KMS-11 (cell line): ENCODE results near the gene MN1.

ENCODE experiments used
- H2AFZ ChIP-seq: fragments of 200-600 bp; sonication (generic); 2 replicates; pipeline ENCODE4 v1.6.1; 2016; ENCODE audit warnings: antibody characterized with exemption, mixed run types, low read depth
- H3K27ac ChIP-seq: fragments of 200-600 bp; sonication (generic); 2 replicates; pipeline ENCODE4 v1.6.1; 2016; ENCODE audit warnings: mild to moderate bottlenecking, mixed run types
- H3K27me3 ChIP-seq: fragments of 200-600 bp; sonication (generic); 2 replicates; pipeline ENCODE4 v1.6.1; 2017; ENCODE audit warnings: mild to moderate bottlenecking, low read depth, mixed run types, moderate library complexity; ENCODE audit not compliant: insufficient read depth
- H3K36me3 ChIP-seq: fragments of 200-600 bp; sonication (generic); 2 replicates; pipeline ENCODE4 v1.6.1; 2017; ENCODE audit warnings: mild to moderate bottlenecking, mixed run types; ENCODE audit not compliant: insufficient read depth
- H3K4me1 ChIP-seq: fragments of 200-600 bp; sonication (generic); 2 replicates; pipeline ENCODE4 v1.6.1; 2016; ENCODE audit warnings: mild to moderate bottlenecking, low read depth, mixed run types; ENCODE audit not compliant: poor library complexity, severe bottlenecking
- H3K4me2 ChIP-seq: fragments of 200-600 bp; sonication (generic); 2 replicates; pipeline ENCODE4 v1.7.0; 2016; ENCODE audit warnings: mild to moderate bottlenecking, mixed run types
- H3K4me3 ChIP-seq: fragments of 200-600 bp; sonication (generic); IDR thresholded peaks from 2 replicates; pipeline ENCODE4 v1.6.1; 2017; ENCODE audit warnings: low read depth, low read length, mixed read lengths; ENCODE audit not compliant: insufficient read depth
- H3K79me2 ChIP-seq: fragments of 200-600 bp; sonication (generic); 2 replicates; pipeline ENCODE4 v1.6.1; 2016; ENCODE audit warnings: low read depth, mixed run types; ENCODE audit not compliant: insufficient read depth
- H3K9ac ChIP-seq: fragments of 200-600 bp; sonication (generic); 2 replicates; pipeline ENCODE4 v1.6.1; 2016; ENCODE audit warnings: mild to moderate bottlenecking, mixed run types
- H4K20me1 ChIP-seq: fragments of 200-600 bp; sonication (generic); 2 replicates; pipeline ENCODE4 v1.6.1; 2016; ENCODE audit warnings: mild to moderate bottlenecking, mixed run types; ENCODE audit not compliant: insufficient read depth
- TF ChIP-seq, protein P1 (sequence below): fragments of 200-600 bp; sonication (generic); conservative IDR thresholded peaks from 2 replicates; pipeline ENCODE4 v1.6.1; 2017; ENCODE audit warnings: low read depth, mild to moderate bottlenecking, antibody characterized with exemption, low read length, moderate library complexity, mixed read lengths

MN1 gene

GRCh38 chr22:27778294-27779090 lies 23.1 kb downstream of the MN1 start:
- no peaks in the 10 kb centered on the region for H4K20me1 ChIP-seq
- no peak overlapping the region for H3K4me3 ChIP-seq
- H3K36me3 ChIP-seq, result no peaks in the 10 kb centered on the region
- H3K27ac ChIP-seq, result no peak overlapping the region
- H3K4me1 ChIP-seq, result no peaks in the 10 kb centered on the region
- H3K79me2 ChIP-seq, result no peaks in the 10 kb centered on the region
- H3K9ac ChIP-seq, result no peak overlapping the region
- no peak overlapping the region for H2AFZ ChIP-seq
- TF ChIP-seq, protein P1, sequence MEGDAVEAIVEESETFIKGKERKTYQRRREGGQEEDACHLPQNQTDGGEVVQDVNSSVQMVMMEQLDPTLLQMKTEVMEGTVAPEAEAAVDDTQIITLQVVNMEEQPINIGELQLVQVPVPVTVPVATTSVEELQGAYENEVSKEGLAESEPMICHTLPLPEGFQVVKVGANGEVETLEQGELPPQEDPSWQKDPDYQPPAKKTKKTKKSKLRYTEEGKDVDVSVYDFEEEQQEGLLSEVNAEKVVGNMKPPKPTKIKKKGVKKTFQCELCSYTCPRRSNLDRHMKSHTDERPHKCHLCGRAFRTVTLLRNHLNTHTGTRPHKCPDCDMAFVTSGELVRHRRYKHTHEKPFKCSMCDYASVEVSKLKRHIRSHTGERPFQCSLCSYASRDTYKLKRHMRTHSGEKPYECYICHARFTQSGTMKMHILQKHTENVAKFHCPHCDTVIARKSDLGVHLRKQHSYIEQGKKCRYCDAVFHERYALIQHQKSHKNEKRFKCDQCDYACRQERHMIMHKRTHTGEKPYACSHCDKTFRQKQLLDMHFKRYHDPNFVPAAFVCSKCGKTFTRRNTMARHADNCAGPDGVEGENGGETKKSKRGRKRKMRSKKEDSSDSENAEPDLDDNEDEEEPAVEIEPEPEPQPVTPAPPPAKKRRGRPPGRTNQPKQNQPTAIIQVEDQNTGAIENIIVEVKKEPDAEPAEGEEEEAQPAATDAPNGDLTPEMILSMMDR, result no peak
- H3K4me2 ChIP-seq, result no peak overlapping the region
- peaks cover 2% of the 10 kb centered on the region; the same call in 1 of the 2 replicates for H3K27me3 ChIP-seq

DNA sequence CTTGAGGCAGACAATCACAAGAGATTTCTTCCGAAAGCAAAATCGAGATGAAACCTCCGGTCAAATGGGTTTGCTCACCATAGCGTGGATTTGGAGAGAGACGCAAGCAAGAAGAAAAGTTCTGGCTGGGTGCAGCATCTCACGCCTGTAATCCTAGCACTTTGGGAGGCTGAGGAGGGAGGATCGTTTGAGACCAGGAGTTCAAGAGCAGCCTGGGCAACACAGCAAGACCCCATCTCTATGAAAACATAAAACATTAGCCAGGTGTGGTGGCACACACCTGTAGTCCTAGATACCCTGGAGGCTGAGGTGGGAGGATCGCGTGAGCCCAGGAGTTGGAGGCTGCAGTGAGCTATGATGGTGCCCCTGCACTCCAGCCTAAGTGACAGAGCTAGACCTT lies 24.4 kb downstream of the MN1 start:
- no peak overlapping the region for H3K4me2 ChIP-seq
- H3K4me3 ChIP-seq, result no peak overlapping the region
- H3K79me2 ChIP-seq, result no peaks in the 10 kb centered on the region
- H2AFZ ChIP-seq, result no peak overlapping the region
- no peak overlapping the region for H3K9ac ChIP-seq
- H4K20me1 ChIP-seq, result no peaks in the 10 kb centered on the region
- H3K4me1 ChIP-seq, result no peaks in the 10 kb centered on the region
- TF ChIP-seq, protein P1, result no peak
- peaks cover 2% of the 10 kb centered on the region; the same call in 1 of the 2 replicates for H3K27me3 ChIP-seq
- H3K27ac ChIP-seq, result no peak overlapping the region
- no peaks in the 10 kb centered on the region for H3K36me3 ChIP-seq

- no peak overlapping the region for H3K27ac ChIP-seq
- H3K79me2 ChIP-seq, result no peaks in the 10 kb centered on the region
- no peak overlapping the region for H3K4me2 ChIP-seq
Measured at GRCh38 chr22:27776650-27776958, 25.0 kb downstream of the MN1 start.

DNA sequence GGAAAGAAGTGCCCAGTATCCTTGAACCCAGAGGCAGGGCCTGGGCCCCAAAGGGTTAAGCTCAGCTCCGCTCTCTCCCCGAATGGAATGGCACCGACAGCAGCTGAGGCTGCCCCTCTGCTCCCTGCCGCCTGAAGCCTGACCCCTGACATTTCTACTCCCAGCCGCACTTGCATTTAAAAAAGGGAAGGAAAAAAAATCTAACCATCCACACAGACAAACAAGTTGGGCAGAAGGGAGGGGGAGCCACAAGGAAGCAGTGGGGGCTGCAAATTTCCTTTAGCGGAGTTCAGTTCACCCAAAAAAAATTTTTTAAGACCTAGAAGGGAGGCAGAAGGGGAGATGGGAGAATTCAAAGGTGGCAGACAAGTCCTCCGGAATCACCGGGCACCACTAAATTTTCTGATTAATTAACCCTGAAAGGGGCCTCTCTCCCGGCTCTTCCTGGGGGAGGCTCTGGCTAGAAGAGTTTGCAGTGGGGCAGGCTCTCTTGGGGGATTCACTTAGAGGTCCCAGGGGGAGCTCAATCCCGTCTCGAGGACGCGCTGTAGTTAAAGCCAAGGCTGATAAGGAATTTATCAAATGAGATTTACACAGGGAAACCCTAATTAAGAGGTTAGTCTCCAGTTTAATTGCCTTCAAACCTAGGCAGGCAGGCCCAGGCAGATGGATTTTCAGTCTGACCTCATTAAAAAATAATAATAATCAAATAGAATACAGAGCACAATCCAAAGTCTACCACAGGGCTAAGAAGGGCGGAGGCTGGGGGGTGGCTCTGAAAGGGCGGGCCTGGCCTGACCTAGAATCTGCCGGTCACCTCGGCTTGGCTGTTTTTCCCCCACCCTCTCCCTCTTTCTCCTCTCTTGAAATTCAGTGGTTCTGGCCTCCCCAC lies 25.6 kb downstream of the MN1 start:
- Histone ChIP-seq H3K4me1 (no peaks in the 10 kb centered on the region), H3K27ac (no peak overlapping the region), H3K4me3 (no peak overlapping the region), H2AFZ (no peak overlapping the region), H3K27me3 (peaks cover 2% of the 10 kb centered on the region; the same call in 1 of the 2 replicates), H3K9ac (no peak overlapping the region), H3K4me2 (no peak overlapping the region), H3K36me3 (no peaks in the 10 kb centered on the region), H3K79me2 (no peaks in the 10 kb centered on the region), H4K20me1 (no peaks in the 10 kb centered on the region)
- TF ChIP-seq, protein P1, result no peak

More at GRCh38 chr22:27776650-27776958, 25.0 kb downstream of the MN1 start:
- Histone ChIP-seq H3K4me3 (no peak overlapping the region), H3K36me3 (no peaks in the 10 kb centered on the region), H2AFZ (no peak overlapping the region), H3K4me1 (no peaks in the 10 kb centered on the region), H3K27me3 (peaks cover 2% of the 10 kb centered on the region; the same call in 1 of the 2 replicates), H3K9ac (no peak overlapping the region), H4K20me1 (no peaks in the 10 kb centered on the region)
- TF ChIP-seq, protein P1, result no peak
